Thymus (tissue), 11 donors: ENCODE measurements around the gene CFL2. TPM values are rescaled to one million over a fixed set of nuclear protein-coding genes. Genes with fewer than 3 reads are reported as not detected.
A peak's percentile ranks its signal among the peaks of the same experiment; 100 is the strongest.
"Not testable (repeated sequence)": the region's sequence is repeated elsewhere in the genome, so short reads cannot be mapped to it uniquely, and the experiment has no call there.

ENCODE experiments used
- DNase-seq, 9 donors: peaks; one replicate each; pipeline ENCODE4 v3.0.0-alpha.2; 2013; ENCODE audit warnings: low spot score in 9 of 9, low read depth in 6 of 9, missing footprints in 1 of 9
- H3K27ac ChIP-seq, 2 donors: one replicate each; pipeline ENCODE4 v1.5.1; 2013; ENCODE audit warnings: control low read depth in 1 of 2, low read depth in 1 of 2, low read length in 1 of 2, mild to moderate bottlenecking in 1 of 2, moderate library complexity in 1 of 2
- H3K27me3 ChIP-seq, 2 donors: one replicate each; pipeline ENCODE4 v1.5.1; 2013; ENCODE audit warnings: low read length in 1 of 2; ENCODE audit not compliant: control insufficient read depth in 2 of 2, insufficient read depth in 1 of 2
- H3K36me3 ChIP-seq, 2 donors: one replicate each; pipeline ENCODE4 v1.5.1; 2013; ENCODE audit warnings: low read length in 1 of 2, mild to moderate bottlenecking in 1 of 2, moderate library complexity in 1 of 2; ENCODE audit not compliant: control insufficient read depth in 2 of 2, insufficient read depth in 2 of 2
- H3K4me1 ChIP-seq, 2 donors: one replicate each; pipeline ENCODE4 v1.5.1; 2013; ENCODE audit warnings: low read length in 2 of 2; ENCODE audit not compliant: control insufficient read depth in 2 of 2, insufficient read depth in 2 of 2
- H3K4me3 ChIP-seq, 2 donors: one replicate each; pipeline ENCODE4 v1.5.1; 2013; ENCODE audit warnings: low read length in 2 of 2, control low read depth in 1 of 2, mild to moderate bottlenecking in 1 of 2
- H3K9me3 ChIP-seq, 2 donors: one replicate each; pipeline ENCODE4 v1.5.1; 2013; ENCODE audit warnings: low read length in 1 of 2, mild to moderate bottlenecking in 1 of 2; ENCODE audit not compliant: control insufficient read depth in 2 of 2, insufficient read depth in 1 of 2
- WGBS: extraction: QIAGEN DNeasy Blood & Tissue Kit; methylation state at CpG from one replicate; pipeline ENCODE4 v1.1.7; 2013; 5-methylcytosine and 5-hydroxymethylcytosine counted together
- polyA plus RNA-seq: library from polyadenylated mRNA; stranded (reverse); fragments of 200-250 nt; gene quantifications from one replicate; pipeline ENCODE4 v1.2.3, GENCODE V29; 2013
- total RNA-seq: library from RNA; stranded (reverse); fragments of 120-200 nt; gene quantifications from one replicate; pipeline ENCODE4 v1.2.4, GENCODE V29; 2013
- donor health status: healthy.

The CFL2 gene
- total and polyA plus RNA-seq, 2 donors: 7.9 to 32.6 TPM

DNA sequence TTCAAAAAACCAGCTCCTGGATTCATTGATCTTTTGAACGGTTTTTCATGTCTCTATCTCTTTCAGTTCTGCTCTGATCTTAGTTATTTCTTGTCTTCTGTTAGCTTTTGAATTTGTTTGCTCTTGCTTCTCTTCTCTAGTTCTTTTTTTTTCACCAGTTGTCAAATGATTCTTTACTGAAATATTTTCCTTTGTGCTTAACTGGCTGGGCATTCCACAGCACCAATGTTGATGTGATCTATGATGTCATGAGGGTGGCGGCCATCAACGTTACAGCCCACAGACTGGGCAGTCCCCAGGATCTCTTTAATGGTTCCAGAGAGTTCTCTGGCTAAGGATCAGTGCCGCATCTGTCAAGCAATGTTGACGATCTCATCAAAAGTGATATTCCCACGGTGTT, 25.7 kb upstream of the CFL2 start:
- not testable (repeated sequence) for H3K4me3 ChIP-seq, H3K4me1 ChIP-seq, H3K36me3 ChIP-seq, H3K27me3 ChIP-seq, H3K9me3 ChIP-seq, DNase-seq, H3K27ac ChIP-seq
- WGBS: 94% methylated on average over 6 of the region's 6 CpGs

- not testable (repeated sequence) for DNase-seq, H3K9me3 ChIP-seq, H3K36me3 ChIP-seq, H3K4me1 ChIP-seq, H3K27ac ChIP-seq, H3K27me3 ChIP-seq, H3K4me3 ChIP-seq
- WGBS: 97% methylated on average over 4 of the region's 4 CpGs
These were observed 22.7 kb upstream of the CFL2 start for GRCh38 chr14:34737079-34737478.

GRCh38 chr14:34733245-34733644, 18.9 kb upstream of the CFL2 start:
- Histone ChIP-seq H3K4me1 (no peaks in the 10 kb centered on the region), H3K27ac (no peak overlapping the region), H3K36me3 (no peaks in the 10 kb centered on the region), H3K4me3 (no peak overlapping the region), H3K9me3 (no peaks in the 10 kb centered on the region), H3K27me3 (no peaks in the 10 kb centered on the region)
- WGBS: 98% methylated on average over 3 of the region's 3 CpGs
- DNase-seq: no peak

- Histone ChIP-seq H3K27ac (no peak overlapping the region), H3K4me3 (no peak overlapping the region), H3K4me1 (no peaks in the 10 kb centered on the region), H3K27me3 (no peaks in the 10 kb centered on the region), H3K9me3 (no peaks in the 10 kb centered on the region), H3K36me3 (no peaks in the 10 kb centered on the region)
- DNase-seq: no peak
- WGBS: 77% methylated on average over 4 of the region's 4 CpGs
These were observed 18.4 kb upstream of the CFL2 start for GRCh38 chr14:34732802-34733201.

DNA sequence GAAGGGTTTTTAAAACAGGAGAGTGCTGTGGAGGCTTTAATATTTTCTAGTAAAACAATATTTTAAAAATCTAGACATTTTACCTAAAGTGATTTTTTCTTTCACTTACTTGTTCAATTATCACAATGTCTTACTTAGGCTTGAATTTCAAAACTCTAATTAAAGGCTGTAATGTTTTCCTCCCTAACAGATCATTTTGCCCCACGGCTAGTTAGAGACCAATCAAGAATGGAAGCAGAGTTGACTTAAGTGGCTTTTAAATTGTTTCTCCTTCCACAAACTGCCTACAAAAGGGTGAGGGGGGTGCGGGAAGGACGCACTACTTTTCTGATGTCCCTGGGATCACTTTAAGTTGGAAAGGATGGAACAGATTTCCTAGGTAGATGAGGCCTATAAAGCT, 9.5 kb upstream of the CFL2 start:
- no peak for DNase-seq
- no peaks in the 10 kb centered on the region for H3K27me3 ChIP-seq
- H3K4me3 ChIP-seq: no peak overlapping the region
- 97% methylated on average over 3 of the region's 3 CpGs for WGBS
- H3K4me1 ChIP-seq: no peaks in the 10 kb centered on the region
- no peak overlapping the region for H3K27ac ChIP-seq
- H3K36me3 ChIP-seq: no peaks in the 10 kb centered on the region
- no peaks in the 10 kb centered on the region for H3K9me3 ChIP-seq

- Histone ChIP-seq H3K4me1 (no peaks in the 10 kb centered on the region), H3K9me3 (no peaks in the 10 kb centered on the region), H3K36me3 (no peaks in the 10 kb centered on the region), H3K27ac (no peak overlapping the region), H3K27me3 (no peaks in the 10 kb centered on the region), H3K4me3 (no peak overlapping the region)
- DNase-seq: peak in 4 of 9 donors; percentile 14 to 49 (median 46)
- 16% methylated on average over 10 of the region's 10 CpGs for WGBS
These were observed 8.5 kb upstream of the CFL2 start for GRCh38 chr14:34722723-34723545.

DNA sequence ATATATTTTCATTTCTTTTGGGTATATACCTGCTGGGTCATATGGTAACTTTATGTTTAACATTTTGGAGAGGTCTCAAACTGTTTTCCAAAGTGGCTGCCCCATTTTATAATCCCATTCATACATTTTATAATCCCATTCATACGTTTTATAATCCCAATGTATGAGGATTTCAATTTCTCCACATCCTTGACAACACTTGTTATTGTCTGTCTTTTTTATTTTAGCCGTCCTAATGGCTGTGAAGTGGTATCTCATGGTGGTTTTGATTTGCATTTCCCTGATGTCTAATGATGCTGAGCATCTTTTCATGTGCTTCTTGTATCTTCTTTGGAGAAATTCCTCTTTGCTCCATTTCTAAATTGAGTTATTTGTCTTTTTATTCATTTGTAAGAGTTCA, 6.7 kb upstream of the CFL2 start:
- Histone ChIP-seq H3K4me3 (no peak overlapping the region), H3K27ac (no peak overlapping the region), H3K9me3 (no peaks in the 10 kb centered on the region), H3K27me3 (no peaks in the 10 kb centered on the region), H3K36me3 (no peaks in the 10 kb centered on the region), H3K4me1 (no peaks in the 10 kb centered on the region)
- 95% methylated on average over 2 of the region's 2 CpGs for WGBS
- no peak for DNase-seq

DNA sequence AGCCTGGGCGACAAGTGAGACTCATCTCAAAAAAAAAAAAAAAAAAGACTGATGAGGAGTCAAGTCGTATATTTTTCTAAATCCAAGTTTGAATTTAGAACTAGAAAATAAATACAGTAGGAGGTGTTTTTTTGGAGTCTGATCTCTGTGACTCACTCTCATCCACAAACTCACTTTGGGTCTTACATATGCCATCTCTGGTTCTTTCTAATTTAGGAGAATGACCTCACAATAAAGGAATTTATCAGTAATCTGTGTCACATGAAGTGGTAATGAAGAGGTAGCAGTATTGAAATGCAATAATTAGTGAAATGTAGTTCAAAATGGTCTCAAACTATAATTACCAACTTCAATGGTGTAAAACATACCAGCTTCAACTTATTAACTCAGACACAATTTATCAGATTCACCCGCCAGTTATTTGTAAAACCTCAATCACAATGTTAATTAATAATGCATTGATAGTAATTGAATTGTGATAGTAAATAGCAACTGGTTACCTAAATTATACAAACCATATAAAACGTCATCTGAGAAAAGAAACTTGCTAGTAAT, 4.4 kb upstream of the CFL2 start:
- no peaks in the 10 kb centered on the region for H3K36me3 ChIP-seq
- H3K27ac ChIP-seq: no peak overlapping the region
- DNase-seq: no peak
- no peaks in the 10 kb centered on the region for H3K27me3 ChIP-seq
- no peaks in the 10 kb centered on the region for H3K9me3 ChIP-seq
- H3K4me3 ChIP-seq: no peak overlapping the region
- no peaks in the 10 kb centered on the region for H3K4me1 ChIP-seq
- 82% methylated on average over 4 of the region's 4 CpGs for WGBS

- H3K4me3 ChIP-seq: peak overlapping the region; percentile 80 to 98
- no peak for DNase-seq
- WGBS: 75% methylated on average over 8 of the region's 8 CpGs
These were observed 902 bp upstream of the CFL2 start for GRCh38 chr14:34715127-34715863.

More at GRCh38 chr14:34715127-34715863, 902 bp upstream of the CFL2 start:
- Histone ChIP-seq H3K4me1 (no peaks in the 10 kb centered on the region), H3K36me3 (peaks cover 0 to 7% of the 10 kb centered on the region in 2 donors), H3K27ac (peak overlapping the region in 1 of 2 donors; percentile 32), H3K27me3 (no peaks in the 10 kb centered on the region), H3K9me3 (no peaks in the 10 kb centered on the region)
